CD4-positive, CD25-positive, alpha-beta regulatory T cell (primary cell): Measurements from ENCODE around the gene RGS7. TPM values are rescaled to one million over a fixed set of nuclear protein-coding genes. Genes with fewer than 3 reads are reported as not detected.
"Not testable (repeated sequence)": the region's sequence is repeated elsewhere in the genome, so short reads cannot be mapped to it uniquely, and the experiment has no call there.

Experiments
- ATAC-seq, 2 donors: fragments of 150-1000 bp; cut with Tn5 transposase; one replicate each; pipeline ENCODE4 v1.10.0; 2021; ENCODE audit warnings: low read depth in 2 of 2, moderate number of reproducible peaks in 2 of 2, moderate library complexity in 1 of 2
- DNase-seq, 3 donors: peaks; one replicate each; pipeline versions ENCODE4 v3.0.0 to v3.0.0-alpha.2; 2012 to 2022; ENCODE audit warnings: mixed read lengths in 1 of 3
- H3K27ac ChIP-seq: one replicate; pipeline ENCODE4 v1.7.0; 2013; ENCODE audit warnings: mild to moderate bottlenecking, low read length; ENCODE audit not compliant: insufficient read depth, poor library complexity, severe bottlenecking
- H3K27me3 ChIP-seq: one replicate; pipeline ENCODE4 v1.7.0; 2013; ENCODE audit warnings: low read length; ENCODE audit not compliant: control insufficient read depth, insufficient read depth
- H3K36me3 ChIP-seq: one replicate; pipeline ENCODE4 v1.7.0; 2013; ENCODE audit warnings: mild to moderate bottlenecking, low read length, moderate library complexity; ENCODE audit not compliant: control insufficient read depth, insufficient read depth
- H3K4me1 ChIP-seq: 2 replicates; pipeline ENCODE4 v1.7.0; 2013; ENCODE audit warnings: mild to moderate bottlenecking, low read length; ENCODE audit not compliant: insufficient read depth, control insufficient read depth, poor library complexity, severe bottlenecking
- H3K4me3 ChIP-seq: one replicate; pipeline ENCODE4 v1.7.0; 2013; ENCODE audit warnings: low read depth, mild to moderate bottlenecking, low read length, moderate library complexity
- H3K9me3 ChIP-seq, 2 experiments: 1 replicate in 1 of 2; 2 replicates in 1 of 2; pipeline ENCODE4 v1.7.0; 2013; ENCODE audit warnings: low read length in 2 of 2, mild to moderate bottlenecking in 1 of 2, moderate library complexity in 1 of 2; ENCODE audit not compliant: control insufficient read depth in 2 of 2
- H3K27ac Mint-ChIP-seq, 3 donors: one replicate each; pipeline ENCODE4 v1.8.0; 2020 to 2022; ENCODE audit warnings: mild to moderate bottlenecking in 3 of 3, mixed read lengths in 3 of 3, moderate library complexity in 2 of 3
- H3K27me3 Mint-ChIP-seq: one replicate; pipeline ENCODE4 v1.8.0; 2022; ENCODE audit warnings: mild to moderate bottlenecking, mixed read lengths
- H3K36me3 Mint-ChIP-seq: one replicate; pipeline ENCODE4 v1.8.0; 2020; ENCODE audit warnings: mixed read lengths
- H3K4me1 Mint-ChIP-seq, 4 donors: one replicate each; pipeline ENCODE4 v1.8.0; 2020 to 2022; ENCODE audit warnings: mixed read lengths in 4 of 4, mild to moderate bottlenecking in 1 of 4
- H3K4me3 Mint-ChIP-seq, 4 donors: one replicate each; pipeline ENCODE4 v1.8.0; 2020 to 2022; ENCODE audit warnings: mild to moderate bottlenecking in 4 of 4, mixed read lengths in 4 of 4, moderate library complexity in 3 of 4
- H3K9me3 Mint-ChIP-seq, 7 donors: one replicate each; pipeline ENCODE4 v1.8.0; 2020 to 2022; ENCODE audit warnings: mixed read lengths in 7 of 7, mild to moderate bottlenecking in 3 of 7, moderate library complexity in 2 of 7
- polyA plus RNA-seq, 4 donors: library from polyadenylated mRNA; unstranded; fragments of 300-500 nt; fragmentation: Illumina TruSeq; gene quantifications; one replicate each; pipeline ENCODE4 v1.2.3, GENCODE V29; 2021
- total RNA-seq: library from RNA; stranded (reverse); gene quantifications from one replicate; pipeline ENCODE4 v1.2.3, GENCODE V29; 2022

RGS7 gene
- total and polyA plus RNA-seq, 5 donors from 2014 or later, result not detected

GRCh38 chr1:240906477-240906876 is 450.5 kb downstream of the RGS7 start:
- ATAC-seq, result no peak
- no peak overlapping the region for H3K4me3 ChIP-seq

GRCh38 chr1:240905225-240905765 is 451.7 kb downstream of the RGS7 start:
- no peak for ATAC-seq
- H3K27me3 Mint-ChIP-seq, result no peaks in the 10 kb centered on the region
- peaks cover 4 to 19% (median 11%) of the 10 kb centered on the region in 7 donors for H3K9me3 Mint-ChIP-seq
- no peaks in the 10 kb centered on the region for H3K36me3 Mint-ChIP-seq
- DNase-seq, result no peak
- H3K4me1 Mint-ChIP-seq, result no peaks in the 10 kb centered on the region
- Histone ChIP-seq H3K9me3 (peaks cover 0 to 5% of the 10 kb centered on the region in 2 experiments), H3K36me3 (no peaks in the 10 kb centered on the region), H3K27me3 (no peaks in the 10 kb centered on the region), H3K4me3 (no peak overlapping the region), H3K27ac (no peak overlapping the region), H3K4me1 (no peaks in the 10 kb centered on the region)
- no peak overlapping the region for H3K4me3 Mint-ChIP-seq
- no peak overlapping the region for H3K27ac Mint-ChIP-seq

More at GRCh38 chr1:240906477-240906876, 450.5 kb downstream of the RGS7 start:
- no peaks in the 10 kb centered on the region for H3K36me3 ChIP-seq
- no peak overlapping the region for H3K27ac ChIP-seq
- H3K9me3 Mint-ChIP-seq, result peaks cover 8 to 22% (median 11%) of the 10 kb centered on the region in 7 donors
- no peak for DNase-seq
- no peaks in the 10 kb centered on the region for H3K36me3 Mint-ChIP-seq
- no peaks in the 10 kb centered on the region for H3K4me1 ChIP-seq
- no peaks in the 10 kb centered on the region for H3K27me3 Mint-ChIP-seq
- no peaks in the 10 kb centered on the region for H3K27me3 ChIP-seq
- H3K27ac Mint-ChIP-seq, result no peak overlapping the region
- H3K9me3 ChIP-seq, result peaks cover 0 to 3% of the 10 kb centered on the region in 2 experiments
- no peak overlapping the region for H3K4me3 Mint-ChIP-seq
- no peaks in the 10 kb centered on the region for H3K4me1 Mint-ChIP-seq

GRCh38 chr1:240895424-240895823 is 461.6 kb downstream of the RGS7 start:
- H3K27me3 Mint-ChIP-seq, H3K4me3 ChIP-seq, ATAC-seq, H3K27me3 ChIP-seq, H3K9me3 ChIP-seq, DNase-seq, H3K4me3 Mint-ChIP-seq, H3K36me3 ChIP-seq, H3K27ac ChIP-seq, H3K36me3 Mint-ChIP-seq, H3K4me1 Mint-ChIP-seq, H3K4me1 ChIP-seq, H3K27ac Mint-ChIP-seq: not testable (repeated sequence)
- peaks cover 0 to 21% (median 3%) of the 10 kb centered on the region in 7 donors for H3K9me3 Mint-ChIP-seq

GRCh38 chr1:240888787-240889048 is 468.3 kb downstream of the RGS7 start:
- H3K4me3 Mint-ChIP-seq, result no peak overlapping the region
- H3K27ac Mint-ChIP-seq, result no peak overlapping the region
- H3K36me3 ChIP-seq, result no peaks in the 10 kb centered on the region
- no peaks in the 10 kb centered on the region for H3K36me3 Mint-ChIP-seq
- H3K4me1 Mint-ChIP-seq, result no peaks in the 10 kb centered on the region
- no peak overlapping the region for H3K27ac ChIP-seq
- ATAC-seq (no peak), DNase-seq (no peak)
- H3K27me3 ChIP-seq, result no peaks in the 10 kb centered on the region
- H3K27me3 Mint-ChIP-seq, result no peaks in the 10 kb centered on the region
- H3K4me1 ChIP-seq, result no peaks in the 10 kb centered on the region
- H3K4me3 ChIP-seq, result no peak overlapping the region
- H3K9me3 ChIP-seq, result peaks cover 0 to 9% of the 10 kb centered on the region in 2 experiments
- peaks cover 2 to 26% (median 7%) of the 10 kb centered on the region in 7 donors for H3K9me3 Mint-ChIP-seq

GRCh38 chr1:240888039-240888786 is 468.8 kb downstream of the RGS7 start:
- Mint-ChIP-seq H3K27ac (no peak overlapping the region), H3K27me3 (no peaks in the 10 kb centered on the region), H3K4me3 (no peak overlapping the region), H3K36me3 (no peaks in the 10 kb centered on the region), H3K4me1 (no peaks in the 10 kb centered on the region), H3K9me3 (peaks cover 2 to 26% (median 7%) of the 10 kb centered on the region in 7 donors)
- H3K9me3 ChIP-seq, result peaks cover 0 to 9% of the 10 kb centered on the region in 2 experiments
- no peak overlapping the region for H3K27ac ChIP-seq
- H3K27me3 ChIP-seq, result no peaks in the 10 kb centered on the region
- no peak overlapping the region for H3K4me3 ChIP-seq
- no peak for ATAC-seq
- no peaks in the 10 kb centered on the region for H3K36me3 ChIP-seq
- DNase-seq, result peak in 1 of 3 donors; percentile 8
- H3K4me1 ChIP-seq, result no peaks in the 10 kb centered on the region

DNA sequence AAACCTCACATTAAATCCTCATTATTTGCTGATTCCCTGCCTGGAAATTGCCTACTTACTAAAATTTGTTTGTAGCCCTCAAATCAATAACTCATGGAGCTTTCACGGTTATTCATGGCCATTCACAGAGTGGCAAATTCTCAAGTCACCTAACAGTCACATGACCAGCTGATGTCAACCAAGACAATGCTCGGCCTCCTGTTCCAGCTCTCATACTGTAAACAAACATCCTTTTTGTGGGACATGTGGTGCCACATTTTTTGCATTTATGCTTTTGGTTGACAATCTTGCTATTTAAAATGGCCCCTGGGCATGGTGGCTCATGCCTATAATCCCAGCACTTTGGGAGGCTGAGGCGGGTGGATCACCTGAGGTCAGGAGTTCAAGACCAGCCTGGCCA is 473.5 kb downstream of the RGS7 start:
- Histone ChIP-seq H3K27ac (no peak overlapping the region), H3K36me3 (no peaks in the 10 kb centered on the region), H3K9me3 (peaks cover 0 to 8% of the 10 kb centered on the region in 2 experiments), H3K27me3 (no peaks in the 10 kb centered on the region), H3K4me1 (no peaks in the 10 kb centered on the region), H3K4me3 (no peak overlapping the region)
- no peaks in the 10 kb centered on the region for H3K36me3 Mint-ChIP-seq
- ATAC-seq (no peak), DNase-seq (no peak)
- H3K27me3 Mint-ChIP-seq, result no peaks in the 10 kb centered on the region
- H3K4me1 Mint-ChIP-seq, result no peaks in the 10 kb centered on the region
- H3K4me3 Mint-ChIP-seq, result no peak overlapping the region
- H3K27ac Mint-ChIP-seq, result no peak overlapping the region
- H3K9me3 Mint-ChIP-seq, result peaks cover 2 to 24% (median 6%) of the 10 kb centered on the region in 7 donors

GRCh38 chr1:240882656-240883308 is 474.2 kb downstream of the RGS7 start:
- H3K36me3 ChIP-seq, H3K4me1 ChIP-seq, H3K4me3 Mint-ChIP-seq, H3K4me1 Mint-ChIP-seq, H3K27ac Mint-ChIP-seq, H3K27ac ChIP-seq, H3K36me3 Mint-ChIP-seq, DNase-seq, H3K27me3 Mint-ChIP-seq, ATAC-seq, H3K27me3 ChIP-seq, H3K9me3 ChIP-seq, H3K4me3 ChIP-seq: not testable (repeated sequence)
- peaks cover 2 to 23% (median 9%) of the 10 kb centered on the region in 7 donors for H3K9me3 Mint-ChIP-seq
